Vagina (tissue), 2 donors: ENCODE data around the gene PRMT7.

Experiments used
- CTCF ChIP-seq, 3 experiments: fragments of 450-650 bp in 2 of 3; fragments of 200-600 bp in 1 of 3; sonication (generic) in 1 of 3; IDR thresholded peaks; one replicate each; pipeline ENCODE4 v1.5.1; 2017 to 2019; ENCODE audit warnings: antibody characterized with exemption in 3 of 3, mild to moderate bottlenecking in 2 of 3, moderate library complexity in 2 of 3
- POLR2A ChIP-seq, 2 donors: fragments of 450-650 bp; IDR thresholded peaks; one replicate each; pipeline ENCODE4 v1.6.1; 2017; ENCODE audit warnings: antibody characterized with exemption in 2 of 2, mild to moderate bottlenecking in 2 of 2, moderate library complexity in 2 of 2

GRCh38 chr16:68274441-68274840, 36.4 kb upstream of the PRMT7 start:
- TF ChIP-seq CTCF (IDR thresholded peaks at IDR 0.05): no peak
- TF ChIP-seq POLR2A (IDR thresholded peaks at IDR 0.05): no peak
